Parathyroid adenoma (tissue), 2 donors: ENCODE data around the gene EPHA3.

ENCODE experiments used
- H2AFZ ChIP-seq: fragments of 300-600 bp; sonication (generic); one replicate; pipeline ENCODE4 v1.7.0; 2017; ENCODE audit warnings: antibody characterized with exemption, mild to moderate bottlenecking
- H3K27ac ChIP-seq: fragments of 300-600 bp; sonication (generic); one replicate; pipeline ENCODE4 v1.7.0; 2017
- H3K27me3 ChIP-seq: fragments of 300-600 bp; sonication (generic); one replicate; pipeline ENCODE4 v1.7.0; 2017; ENCODE audit warnings: low read length; ENCODE audit not compliant: control insufficient read depth, insufficient read depth
- H3K36me3 ChIP-seq: fragments of 300-600 bp; sonication (generic); one replicate; pipeline ENCODE4 v1.7.0; 2017; ENCODE audit warnings: low read length; ENCODE audit not compliant: control insufficient read depth, insufficient read depth
- H3K4me1 ChIP-seq: fragments of 300-600 bp; sonication (generic); one replicate; pipeline ENCODE4 v1.7.0; 2017; ENCODE audit warnings: control low read depth
- H3K4me2 ChIP-seq: fragments of 300-600 bp; sonication (generic); one replicate; pipeline ENCODE4 v1.7.0; 2017; ENCODE audit warnings: low read length
- H3K4me3 ChIP-seq: fragments of 300-600 bp; sonication (generic); one replicate; pipeline ENCODE4 v1.7.0; 2017; ENCODE audit warnings: low read depth, low read length
- H3K79me2 ChIP-seq: fragments of 300-600 bp; sonication (generic); one replicate; pipeline ENCODE4 v1.7.0; 2017; ENCODE audit warnings: control low read depth
- H3K9ac ChIP-seq: fragments of 300-600 bp; sonication (generic); one replicate; pipeline ENCODE4 v1.7.0; 2017; ENCODE audit warnings: mild to moderate bottlenecking
- H3K9me3 ChIP-seq: fragments of 300-600 bp; sonication (generic); one replicate; pipeline ENCODE4 v1.7.0; 2017; ENCODE audit warnings: low read length; ENCODE audit not compliant: control insufficient read depth
- TF ChIP-seq, protein P1 (sequence below): fragments of 300-600 bp; sonication (generic); IDR thresholded peaks from one replicate; pipeline ENCODE4 v1.7.0; 2017; ENCODE audit warnings: antibody characterized with exemption, mild to moderate bottlenecking
- donor health status: primary hyperparathyroidism.

The EPHA3 gene

GRCh38 chr3:89182056-89182455 lies 74.6 kb downstream of the EPHA3 start:
- H3K4me2 ChIP-seq = no peak overlapping the region
- no peaks in the 10 kb centered on the region for H3K36me3 ChIP-seq
- H3K9me3 ChIP-seq = no peaks in the 10 kb centered on the region
- TF ChIP-seq, protein P1, sequence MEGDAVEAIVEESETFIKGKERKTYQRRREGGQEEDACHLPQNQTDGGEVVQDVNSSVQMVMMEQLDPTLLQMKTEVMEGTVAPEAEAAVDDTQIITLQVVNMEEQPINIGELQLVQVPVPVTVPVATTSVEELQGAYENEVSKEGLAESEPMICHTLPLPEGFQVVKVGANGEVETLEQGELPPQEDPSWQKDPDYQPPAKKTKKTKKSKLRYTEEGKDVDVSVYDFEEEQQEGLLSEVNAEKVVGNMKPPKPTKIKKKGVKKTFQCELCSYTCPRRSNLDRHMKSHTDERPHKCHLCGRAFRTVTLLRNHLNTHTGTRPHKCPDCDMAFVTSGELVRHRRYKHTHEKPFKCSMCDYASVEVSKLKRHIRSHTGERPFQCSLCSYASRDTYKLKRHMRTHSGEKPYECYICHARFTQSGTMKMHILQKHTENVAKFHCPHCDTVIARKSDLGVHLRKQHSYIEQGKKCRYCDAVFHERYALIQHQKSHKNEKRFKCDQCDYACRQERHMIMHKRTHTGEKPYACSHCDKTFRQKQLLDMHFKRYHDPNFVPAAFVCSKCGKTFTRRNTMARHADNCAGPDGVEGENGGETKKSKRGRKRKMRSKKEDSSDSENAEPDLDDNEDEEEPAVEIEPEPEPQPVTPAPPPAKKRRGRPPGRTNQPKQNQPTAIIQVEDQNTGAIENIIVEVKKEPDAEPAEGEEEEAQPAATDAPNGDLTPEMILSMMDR = no peak
- H3K79me2 ChIP-seq = no peaks in the 10 kb centered on the region
- no peak overlapping the region for H3K27ac ChIP-seq
- H3K27me3 ChIP-seq = no peaks in the 10 kb centered on the region
- no peak overlapping the region for H3K4me3 ChIP-seq
- no peaks in the 10 kb centered on the region for H3K4me1 ChIP-seq
- H3K9ac ChIP-seq = no peak overlapping the region
- no peak overlapping the region for H2AFZ ChIP-seq

DNA sequence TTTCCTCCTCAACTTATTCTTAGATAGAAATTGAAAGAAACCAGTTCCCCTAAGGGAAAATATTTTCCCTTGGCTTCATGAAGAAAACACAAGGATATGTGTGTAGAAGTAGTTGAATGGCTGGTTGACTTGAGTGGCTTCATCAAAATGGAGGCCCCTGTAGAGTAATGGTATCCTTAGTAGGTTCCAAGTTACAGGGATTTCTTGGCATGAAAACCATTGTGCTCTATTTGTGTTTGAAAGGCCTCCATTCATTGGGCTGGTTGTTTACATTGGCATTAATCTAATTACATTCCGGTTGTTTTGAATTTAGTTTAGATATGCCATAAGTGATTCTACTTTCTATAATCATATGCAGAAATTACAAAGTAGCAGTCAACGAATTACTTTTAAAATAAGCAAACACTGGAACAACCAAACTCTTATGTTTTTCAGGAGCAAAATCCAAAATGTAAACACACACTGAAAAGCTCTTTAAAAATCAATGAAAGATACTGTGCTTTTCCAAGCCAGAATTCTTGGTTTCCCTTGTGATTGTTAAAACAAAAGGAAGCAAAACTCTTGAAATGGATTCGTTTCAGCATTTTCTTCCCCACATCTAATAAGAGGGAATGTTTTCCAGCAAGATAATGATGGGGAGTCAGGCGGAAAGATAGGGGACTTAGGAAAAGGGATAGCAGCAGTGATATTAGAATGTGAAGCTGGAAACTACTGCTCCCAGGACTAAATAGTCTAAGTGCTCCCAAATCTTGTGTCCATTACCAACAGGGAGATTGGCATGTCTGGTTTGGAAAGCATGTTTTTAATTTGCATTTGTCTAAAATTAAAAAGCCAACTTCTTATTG lies 77.0 kb downstream of the EPHA3 start:
- no peak overlapping the region for H3K4me3 ChIP-seq
- H2AFZ ChIP-seq = no peak overlapping the region
- H3K4me2 ChIP-seq = no peak overlapping the region
- no peaks in the 10 kb centered on the region for H3K9me3 ChIP-seq
- no peaks in the 10 kb centered on the region for H3K27me3 ChIP-seq
- H3K9ac ChIP-seq = no peak overlapping the region
- no peaks in the 10 kb centered on the region for H3K4me1 ChIP-seq
- no peaks in the 10 kb centered on the region for H3K79me2 ChIP-seq
- H3K36me3 ChIP-seq = no peaks in the 10 kb centered on the region
- TF ChIP-seq, protein P1 = no peak
- H3K27ac ChIP-seq = no peak overlapping the region

DNA sequence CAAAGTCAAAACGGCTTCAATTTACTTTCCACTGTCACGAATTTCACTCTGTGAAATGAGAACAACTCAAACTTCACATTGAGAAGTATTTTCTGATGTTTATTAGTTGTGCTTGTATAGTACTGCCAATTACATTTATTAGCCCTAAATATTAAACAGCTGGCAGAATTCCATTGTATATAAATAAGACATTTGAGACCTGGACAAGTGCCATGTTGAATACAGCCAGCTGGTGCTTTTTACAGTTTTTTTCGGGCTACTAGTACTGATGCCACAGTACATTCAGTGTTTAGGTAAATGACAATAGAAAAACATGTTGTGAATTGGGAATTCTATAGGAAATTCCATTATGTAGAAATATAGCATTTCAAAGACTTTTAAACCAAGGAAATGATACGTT lies 79.0 kb downstream of the EPHA3 start:
- Histone ChIP-seq H3K27ac (no peak overlapping the region), H2AFZ (no peak overlapping the region), H3K27me3 (no peaks in the 10 kb centered on the region), H3K9me3 (no peaks in the 10 kb centered on the region), H3K79me2 (no peaks in the 10 kb centered on the region), H3K4me2 (no peak overlapping the region), H3K9ac (no peak overlapping the region), H3K4me3 (no peak overlapping the region), H3K36me3 (no peaks in the 10 kb centered on the region), H3K4me1 (no peaks in the 10 kb centered on the region)
- TF ChIP-seq, protein P1 = no peak

- Histone ChIP-seq H3K9ac (no peak overlapping the region), H3K9me3 (no peaks in the 10 kb centered on the region), H3K27ac (no peak overlapping the region), H3K4me2 (no peak overlapping the region), H3K27me3 (no peaks in the 10 kb centered on the region), H3K4me1 (no peaks in the 10 kb centered on the region), H3K4me3 (no peak overlapping the region), H3K79me2 (no peaks in the 10 kb centered on the region), H2AFZ (no peak overlapping the region), H3K36me3 (no peaks in the 10 kb centered on the region)
- TF ChIP-seq, protein P1 = no peak
Measured at GRCh38 chr3:89198591-89198990, 91.2 kb downstream of the EPHA3 start.

- Histone ChIP-seq H3K27me3 (no peaks in the 10 kb centered on the region), H2AFZ (no peak overlapping the region), H3K4me3 (no peak overlapping the region), H3K79me2 (no peaks in the 10 kb centered on the region), H3K27ac (no peak overlapping the region), H3K4me1 (no peaks in the 10 kb centered on the region), H3K9ac (no peak overlapping the region), H3K4me2 (no peak overlapping the region), H3K36me3 (no peaks in the 10 kb centered on the region), H3K9me3 (no peaks in the 10 kb centered on the region)
- TF ChIP-seq, protein P1 = no peak
Measured at GRCh38 chr3:89212619-89213018, 105.2 kb downstream of the EPHA3 start.
